ENCODE data around the gene VAMP1. TPM values are rescaled to one million over a fixed set of nuclear protein-coding genes. Genes with fewer than 3 reads are reported as not detected.

VAMP1 gene
- total and polyA plus RNA-seq, 2 of the 8 experiments (the other 6 are each of a cell fraction or from before 2014, with no cell fraction given): 10.8 to 23.1 TPM

DNA sequence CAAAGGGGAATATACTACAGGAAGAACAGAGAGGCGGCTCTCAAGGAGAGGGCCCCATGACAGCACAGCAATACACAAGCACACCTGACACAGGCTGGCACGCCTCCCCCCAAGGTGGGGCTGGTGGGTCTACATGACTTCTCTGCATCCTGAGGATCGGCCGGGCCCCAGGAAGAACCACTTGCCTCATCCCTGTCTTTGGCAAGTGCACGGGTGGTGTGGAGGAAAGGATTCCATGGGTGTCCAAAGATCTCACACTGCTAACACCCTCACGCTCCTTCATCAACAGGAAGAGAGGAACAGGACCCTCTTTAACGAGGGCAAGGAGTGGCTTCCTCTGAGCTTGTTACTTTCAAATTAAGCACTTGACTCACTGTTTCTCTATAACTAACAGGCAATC lies 7.3 kb downstream of the VAMP1 start:
- no peaks in the 10 kb centered on the region for H3K23me2 ChIP-seq (ENCODE audit: low read depth, low read length)
- CTCF ChIA-PET (ENCODE audit: partially characterized antibody): interaction anchor here (0.6 to 10.5 kb wide), 15 partner anchors 9 to 178 kb away, joined by 3 to 202 read pairs (median 3); partner anchors contain the start of gene CD27
- FAIRE-seq (no peak), DNase-seq (ENCODE audit: low read depth in 1 of 2, low spot score in 2 of 2) (no peak)
- H3K9ac ChIP-seq (replicated peaks in 1 of 4; ENCODE audit: extremely low read depth in 1 of 4, low read depth in 3 of 4, low read length in 3 of 4): no peak overlapping the region
- H3K14ac ChIP-seq (ENCODE audit: insufficient read length): no peak overlapping the region
- H4K20me1 ChIP-seq (replicated peaks in 1 of 2; ENCODE audit: control insufficient read depth in 1 of 2, insufficient read depth in 2 of 2, low read length in 2 of 2): peaks cover 0 to 4% of the 10 kb centered on the region in 2 experiments
- no peaks in the 10 kb centered on the region for H3K9me3 ChIP-seq (ENCODE audit: insufficient read depth in 2 of 2, low read depth in 1 of 2, low read length in 1 of 2)
- 0 out of 4 replicates have a peak, but pooled peaks cover 0 to under 1% of the 10 kb centered on the region in 2 experiments for H3K79me2 ChIP-seq (ENCODE audit: control insufficient read depth in 1 of 2, insufficient read depth in 2 of 2, low read length in 2 of 2)
- peaks cover 5 to 40% (median 26%) of the 10 kb centered on the region in 4 experiments for H3K36me3 ChIP-seq (ENCODE audit: control insufficient read depth in 2 of 4, insufficient read depth in 4 of 4, low read length in 3 of 4)
- H2BK120ac ChIP-seq (replicated peaks; ENCODE audit: low read depth, low read length): no peak overlapping the region
- H3K56ac ChIP-seq (replicated peaks; ENCODE audit: insufficient read length, low read depth, low read length): no peak overlapping the region
- no peaks in the 10 kb centered on the region for H3K4me1 ChIP-seq (replicated peaks in 1 of 4; ENCODE audit: control insufficient read depth in 3 of 4, insufficient read depth in 4 of 4, low read length in 3 of 4)
- POLR2A ChIA-PET (ENCODE audit: partially characterized antibody): interaction anchor here (1.0 to 3.9 kb wide), 6 partner anchors 11 to 75 kb away, joined by 3 to 34 read pairs (median 4); partner anchors contain the start of gene TAPBPL
- no peak overlapping the region for H2BK20ac ChIP-seq (ENCODE audit: low read length)
- H3K18ac ChIP-seq (ENCODE audit: extremely low read depth, low read length): no peak overlapping the region
- H2BK5ac ChIP-seq (ENCODE audit: low read depth, low read length): no peak overlapping the region
- H2BK12ac ChIP-seq (ENCODE audit: low read depth, low read length): no peak overlapping the region
- H2AK5ac ChIP-seq (ENCODE audit: low read depth, low read length): no peak overlapping the region
- H4K8ac ChIP-seq (ENCODE audit: extremely low read depth, insufficient read depth, low read length): no peak overlapping the region
- H2BK15ac ChIP-seq (ENCODE audit: low read length): no peak overlapping the region
- no peak overlapping the region for H3K27ac ChIP-seq (ENCODE audit: low read depth, low read length)
- H2AFZ ChIP-seq (ENCODE audit: low read length): no peak overlapping the region
- H3K4me3 ChIP-seq (ENCODE audit: extremely low read depth in 1 of 4, insufficient read depth in 2 of 4, low read depth in 3 of 4, low read length in 4 of 4): no peak overlapping the region
- H3K4me2 ChIP-seq (ENCODE audit: insufficient read depth in 1 of 2, low read depth in 2 of 2, low read length in 2 of 2): no peak overlapping the region
- no peak overlapping the region for H3K23ac ChIP-seq (ENCODE audit: insufficient read length)
- H3K27me3 ChIP-seq (replicated peaks in 1 of 4; ENCODE audit: control insufficient read depth in 3 of 4, extremely low read depth in 1 of 4, insufficient read depth in 3 of 4, low read length in 3 of 4): no peaks in the 10 kb centered on the region
- H4K91ac ChIP-seq (replicated peaks; ENCODE audit: insufficient read length, low read length): no peak overlapping the region
- WGBS, 2 experiments (ENCODE audit: extremely low coverage in 1 of 2, insufficient coverage in 1 of 2, insufficient read length in 1 of 2, insufficient replicate concordance in 2 of 2, low coverage in 1 of 2, low lambda C conversion rate in 2 of 2, missing lambda C conversion rate in 1 of 2): 87% methylated on average over 7 of the region's 7 CpGs; no CpG with 5 or more reads in 1 of the 2 experiments
- H3K79me1 ChIP-seq (ENCODE audit: low read depth, low read length): no peaks in the 10 kb centered on the region
- H4K5ac ChIP-seq (ENCODE audit: insufficient read length, low read depth, low read length): no peak overlapping the region
- H3K4ac ChIP-seq (replicated peaks; ENCODE audit: insufficient read length, low read depth, low read length): no peak overlapping the region
- TF ChIP-seq RFX5 (IDR thresholded peaks at IDR 0.05; ENCODE audit: borderline replicate concordance, low read depth, low read length): no peak
- TF ChIP-seq KDM5A (IDR thresholded peaks at IDR 0.05; ENCODE audit: low read length): no peak
- TF ChIP-seq HDAC6 (IDR thresholded peaks at IDR 0.05; ENCODE audit: low read depth, low read length): no peak
- no peak for TF ChIP-seq EGR1 (IDR thresholded peaks at IDR 0.05; ENCODE audit: borderline replicate concordance, low read depth, low read length)

Measured in H1 (cell line).